Loucy (cell line): ENCODE data around the gene PALD1.
"Not testable (repeated sequence)": the region's sequence is repeated elsewhere in the genome, so short reads cannot be mapped to it uniquely, and the experiment has no call there.

ENCODE experiments used
- H2AFZ ChIP-seq: fragments of 200-600 bp; sonication (generic); 2 replicates; pipeline ENCODE4 v1.6.0; 2016; ENCODE audit warnings: antibody characterized with exemption, mild to moderate bottlenecking, low read length, moderate library complexity
- H3F3A ChIP-seq: fragments of 200-600 bp; 2 replicates; pipeline ENCODE4 v1.6.0; 2016; ENCODE audit warnings: antibody characterized with exemption, low read depth, mild to moderate bottlenecking
- H3K27me3 ChIP-seq: fragments of 200-600 bp; sonication (generic); 2 replicates; pipeline ENCODE4 v1.6.1; 2014; ENCODE audit warnings: low read length, mild to moderate bottlenecking; ENCODE audit not compliant: insufficient read depth, poor library complexity, severe bottlenecking
- H3K36me3 ChIP-seq: fragments of 200-600 bp; sonication (generic); 2 replicates; pipeline ENCODE4 v1.6.1; 2016; ENCODE audit warnings: low read length; ENCODE audit not compliant: insufficient read depth
- H3K4me1 ChIP-seq: fragments of 200-600 bp; sonication (generic); 2 replicates; pipeline ENCODE4 v1.5.1; 2014; ENCODE audit warnings: low read length, mild to moderate bottlenecking; ENCODE audit not compliant: insufficient read depth, poor library complexity, severe bottlenecking
- H3K4me2 ChIP-seq: fragments of 200-600 bp; sonication (generic); 2 replicates; pipeline ENCODE4 v1.6.0; 2014; ENCODE audit warnings: antibody characterized with exemption, low read length, low read depth, mild to moderate bottlenecking; ENCODE audit not compliant: poor library complexity, severe bottlenecking
- H3K4me3 ChIP-seq: fragments of 200-600 bp; sonication (generic); 2 replicates; pipeline ENCODE4 v1.5.1; 2014; ENCODE audit warnings: low read length, mild to moderate bottlenecking, mixed read lengths; ENCODE audit not compliant: poor library complexity, severe bottlenecking
- H3K79me2 ChIP-seq: fragments of 200-600 bp; sonication (generic); 2 replicates; pipeline ENCODE4 v1.6.1; 2014; ENCODE audit warnings: low read length; ENCODE audit not compliant: insufficient read depth
- H3K9ac ChIP-seq: fragments of 200-600 bp; sonication (generic); 2 replicates; pipeline ENCODE4 v1.6.0; 2014; ENCODE audit warnings: mild to moderate bottlenecking, low read depth, low read length, moderate library complexity; ENCODE audit not compliant: poor library complexity, severe bottlenecking
- H3K9me2 ChIP-seq: fragments of 200-600 bp; sonication (generic); replicated peaks from 2 replicates; pipeline ENCODE4 v1.6.1; 2016; ENCODE audit warnings: low read depth, low read length, mixed read lengths
- H3K9me3 ChIP-seq: fragments of 200-600 bp; sonication (generic); 2 replicates; pipeline ENCODE4 v1.6.1; 2014; ENCODE audit warnings: mild to moderate bottlenecking, antibody characterized with exemption, low read length, low read depth; ENCODE audit not compliant: insufficient read depth
- H4K20me1 ChIP-seq: fragments of 200-600 bp; sonication (generic); 2 replicates; pipeline ENCODE4 v1.6.0; 2014; ENCODE audit warnings: antibody characterized with exemption, low read length, mild to moderate bottlenecking; ENCODE audit not compliant: insufficient read depth, poor library complexity, severe bottlenecking
- CTCF ChIP-seq: fragments of 200-600 bp; sonication (generic); conservative IDR thresholded peaks from 2 replicates; pipeline ENCODE4 v1.5.1; 2014; ENCODE audit warnings: mild to moderate bottlenecking, antibody characterized with exemption, low read length
- EZH2phosphoT487 ChIP-seq: fragments of 200-600 bp; IDR thresholded peaks from 2 replicates; pipeline ENCODE4 v1.6.1; 2018; ENCODE audit warnings: antibody characterized with exemption, mild to moderate bottlenecking, moderate library complexity, borderline replicate concordance

PALD1 gene

GRCh38 chr10:70579234-70580002, 100.9 kb downstream of the PALD1 start:
- Histone ChIP-seq H3K4me2 (peak overlapping the region; percentile 81), H2AFZ (peak overlapping the region; percentile 59; the same call in 1 of the 2 replicates), H3K9ac (peak overlapping the region; percentile 82)

GRCh38 chr10:70581176-70581575, 102.6 kb downstream of the PALD1 start:
- not testable (repeated sequence) for H3K27me3 ChIP-seq, H3K9ac ChIP-seq, H3K9me2 ChIP-seq, H4K20me1 ChIP-seq, H3K4me2 ChIP-seq, H3K79me2 ChIP-seq, H3K9me3 ChIP-seq, H3K36me3 ChIP-seq, H2AFZ ChIP-seq, H3K4me3 ChIP-seq
- peaks cover 67% of the 10 kb centered on the region for H3K4me1 ChIP-seq
- peaks cover 13% of the 10 kb centered on the region; the same call in 1 of the 2 replicates for H3F3A ChIP-seq

More at GRCh38 chr10:70579234-70580002, 100.9 kb downstream of the PALD1 start:
- Histone ChIP-seq H3K9me3 (no peaks in the 10 kb centered on the region), H3K79me2 (no peaks in the 10 kb centered on the region), H3K36me3 (no peaks in the 10 kb centered on the region), H4K20me1 (no peaks in the 10 kb centered on the region), H3K27me3 (no peaks in the 10 kb centered on the region), H3K4me1 (peaks cover 64% of the 10 kb centered on the region), H3F3A (peaks cover 17% of the 10 kb centered on the region; the same call in 1 of the 2 replicates), H3K4me3 (peak overlapping the region; percentile 30), H3K9me2 (no peaks in the 10 kb centered on the region)
- TF ChIP-seq EZH2phosphoT487, result no peak
- no peak for TF ChIP-seq CTCF

- Histone ChIP-seq H2AFZ (no peak overlapping the region), H3K9ac (no peak overlapping the region), H3K9me2 (no peaks in the 10 kb centered on the region), H3K79me2 (no peaks in the 10 kb centered on the region), H3K4me3 (no peak overlapping the region), H3K9me3 (no peaks in the 10 kb centered on the region), H3K4me1 (peaks cover 56% of the 10 kb centered on the region), H4K20me1 (no peaks in the 10 kb centered on the region), H3K27me3 (no peaks in the 10 kb centered on the region), H3K36me3 (no peaks in the 10 kb centered on the region), H3F3A (0 out of 2 replicates have a peak, but pooled peaks cover 5% of the 10 kb centered on the region), H3K4me2 (no peak overlapping the region)
- TF ChIP-seq CTCF (no peak), EZH2phosphoT487 (no peak)
Measured at GRCh38 chr10:70582793-70583668, 104.5 kb downstream of the PALD1 start.
